Measurements from ENCODE around the gene STRIP1.

The STRIP1 gene

GRCh38 chr1:110034451-110035235 is at the start of gene STRIP1:
STRIP1 (plus strand) TSS chr1:110034624; CDS start chr1:110034638, 14 bp downstream.
- DNase-seq, result peak; percentile 94

GRCh38 chr1:109985247-109986053 is 49.0 kb upstream of the STRIP1 start:
- no peak for DNase-seq

DNA sequence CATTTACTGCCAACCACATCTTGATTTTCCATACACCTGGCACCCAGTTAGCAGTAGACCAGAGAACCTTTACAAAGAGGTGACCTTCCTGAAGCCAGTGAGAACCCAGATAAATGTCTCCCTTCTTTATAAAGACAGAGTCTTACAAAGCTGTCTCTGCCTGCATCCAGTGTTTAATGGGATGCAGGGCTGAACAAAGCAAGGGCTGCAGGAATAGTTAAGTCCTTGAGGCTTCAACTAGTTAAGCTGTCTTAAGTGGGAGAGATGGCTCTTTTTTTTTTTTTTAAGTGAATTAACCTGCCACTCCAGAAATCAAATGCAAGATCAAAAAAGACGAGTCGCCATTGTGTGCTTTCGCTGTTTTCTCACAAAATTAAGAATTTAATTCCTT is 48.4 kb upstream of the STRIP1 start:
- DNase-seq, result no peak

- no peak for DNase-seq
These were observed 46.0 kb upstream of the STRIP1 start for GRCh38 chr1:109988349-109988914.

DNA sequence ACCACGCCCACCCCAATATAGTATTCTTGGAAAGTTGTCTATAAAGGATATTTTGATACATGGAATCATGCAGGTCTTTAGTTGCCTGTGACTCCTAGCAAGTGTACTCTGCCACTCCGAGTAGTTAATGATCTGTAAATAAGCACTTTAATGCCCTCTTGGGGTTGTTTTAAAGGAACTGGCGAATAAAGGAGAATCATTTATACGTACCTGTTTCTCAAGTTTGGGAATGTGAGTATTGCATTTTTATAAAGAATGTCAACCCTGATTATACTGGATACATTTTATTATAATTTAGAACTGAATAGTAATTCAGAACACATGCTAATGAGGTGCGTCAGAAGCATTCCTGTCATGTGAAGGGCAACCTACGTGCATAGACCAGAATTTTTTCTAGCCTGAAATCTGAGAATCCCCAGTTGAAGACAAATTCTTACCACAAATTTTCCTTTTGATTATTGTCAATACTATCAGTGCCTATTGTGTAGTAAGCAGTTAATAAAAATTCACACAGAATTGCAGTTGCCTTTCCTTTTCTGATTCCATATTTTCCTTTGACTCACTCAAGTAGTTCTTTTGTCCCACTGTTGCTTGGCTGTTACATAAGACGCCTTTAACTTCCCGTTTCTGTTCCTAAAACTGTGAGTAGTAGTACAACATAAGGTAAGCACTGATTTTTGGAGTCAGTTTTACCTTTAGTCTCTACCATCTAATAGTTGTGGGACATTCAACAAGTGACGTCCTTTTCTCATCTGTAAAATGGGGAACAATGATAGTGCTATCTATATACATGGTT is 44.7 kb upstream of the STRIP1 start:
- no peak for DNase-seq

GRCh38 chr1:109990302-109990653 is 44.1 kb upstream of the STRIP1 start:
- no peak for DNase-seq

DNA sequence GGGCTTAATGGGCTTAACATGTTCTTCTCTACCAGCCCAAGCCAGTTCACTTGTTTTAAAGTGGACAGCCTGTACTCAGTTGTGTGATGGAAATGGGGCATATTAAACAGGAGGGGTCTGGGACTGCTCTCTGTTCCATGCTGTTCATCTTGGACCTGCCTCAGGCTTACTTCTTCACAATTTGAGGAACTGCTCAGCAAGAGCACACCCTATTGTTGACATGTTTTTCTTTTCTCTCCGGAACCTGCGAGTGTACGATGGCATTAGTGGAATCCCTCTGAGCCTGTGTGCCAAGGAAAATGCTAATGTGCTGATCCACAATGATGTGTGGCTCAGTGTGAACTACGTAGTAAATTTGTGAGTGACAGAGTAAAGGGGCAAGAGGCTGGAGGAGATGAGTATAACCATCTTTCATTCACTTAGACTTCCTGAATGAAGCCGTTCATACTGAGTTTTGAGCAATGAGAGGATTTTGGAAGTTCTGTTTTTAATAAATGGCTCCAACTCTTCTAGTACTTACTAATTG is 43.0 kb upstream of the STRIP1 start:
- no peak for DNase-seq

DNA sequence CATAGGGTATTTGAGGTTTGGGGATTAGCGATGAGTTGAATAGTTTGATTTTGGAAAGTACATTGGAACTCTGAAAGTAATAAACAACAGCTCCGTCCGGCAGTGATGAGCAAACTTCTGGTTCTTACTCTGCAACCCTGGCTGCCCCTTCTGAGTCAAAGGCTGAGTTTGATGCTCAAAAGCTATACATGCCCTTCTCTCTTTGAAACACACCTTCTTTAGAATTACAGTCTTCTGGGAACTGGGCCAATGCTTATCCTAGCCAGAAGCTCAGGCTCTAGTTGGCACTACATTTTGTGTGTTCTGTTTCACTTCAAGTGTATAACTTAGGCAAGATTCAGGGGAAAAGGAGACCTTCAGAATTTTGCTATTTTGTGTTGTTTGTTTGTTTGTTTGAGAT is 40.5 kb upstream of the STRIP1 start:
- no peak for DNase-seq

DNA sequence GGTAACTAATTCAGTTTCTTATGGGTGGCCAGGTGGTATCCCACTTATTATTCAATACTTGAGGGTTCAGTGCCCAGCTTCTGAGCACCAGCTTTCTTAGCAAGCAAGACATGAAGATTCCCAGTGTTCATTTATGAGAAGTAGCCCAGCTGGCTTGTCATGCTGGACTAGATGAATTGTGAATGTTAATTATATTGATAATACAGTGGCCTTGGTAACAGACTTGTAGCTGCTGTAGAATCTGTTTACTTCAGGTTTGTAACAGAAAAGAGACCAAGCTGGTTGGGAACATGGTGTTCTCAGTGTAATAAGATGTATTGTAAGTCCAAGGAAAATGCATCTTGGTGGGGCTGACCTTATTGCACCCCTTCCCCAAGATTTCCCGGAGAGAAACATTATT is 39.8 kb upstream of the STRIP1 start:
- DNase-seq, result no peak

DNA sequence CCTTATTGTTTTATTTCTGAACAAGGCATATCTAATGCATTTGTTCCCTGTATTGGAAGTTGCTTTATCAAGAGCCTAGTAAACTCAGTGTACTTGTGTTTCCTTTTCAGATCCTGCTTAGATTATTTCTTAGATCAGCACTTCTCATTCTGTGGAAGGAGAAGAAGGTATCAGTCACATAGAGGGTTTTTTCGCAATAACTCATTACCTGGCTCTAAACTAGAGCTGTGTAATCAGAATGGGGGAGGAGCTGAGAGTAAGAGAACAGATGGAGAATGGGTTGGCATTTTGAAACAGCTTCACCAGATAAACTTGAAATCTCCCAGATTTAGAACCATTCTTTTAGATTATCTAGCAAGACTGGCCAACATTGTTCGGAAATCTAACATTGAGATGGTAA is 38.9 kb upstream of the STRIP1 start:
- no peak for DNase-seq

GRCh38 chr1:109996476-109996875 is 37.9 kb upstream of the STRIP1 start:
- DNase-seq, result no peak

DNA sequence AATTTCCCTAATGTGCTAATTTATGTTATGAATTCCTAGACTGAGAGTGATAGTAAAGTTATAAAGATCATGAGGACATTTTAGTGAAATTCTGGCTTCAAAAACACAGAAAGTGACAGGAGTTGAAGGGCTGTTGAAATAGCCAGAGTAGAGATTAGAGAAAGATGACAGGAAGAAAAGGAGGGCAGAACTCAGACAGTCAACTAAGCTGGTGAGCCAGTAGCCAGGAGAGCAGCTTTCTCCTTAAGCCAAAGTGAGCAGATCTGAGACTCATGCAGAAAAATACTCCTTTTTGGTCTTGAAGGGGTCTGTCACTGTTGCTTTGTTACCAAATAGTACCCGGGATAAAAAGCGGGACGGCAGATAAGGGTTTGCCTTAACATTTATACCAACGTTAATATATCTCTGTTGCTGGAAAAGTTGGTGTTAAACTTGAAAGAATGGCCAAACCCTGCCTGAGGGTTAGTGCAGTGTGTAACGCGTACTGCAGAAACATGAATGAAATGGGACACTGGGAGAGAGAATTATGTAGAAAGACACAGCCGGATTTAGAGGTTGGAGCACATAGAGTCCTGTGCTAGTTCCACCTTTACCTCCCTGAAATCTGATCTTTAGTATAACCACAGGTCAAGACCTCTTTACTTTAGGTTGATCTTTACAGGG is 37.1 kb upstream of the STRIP1 start:
- DNase-seq, result no peak

GRCh38 chr1:109997867-109998229 is 36.6 kb upstream of the STRIP1 start:
- DNase-seq, result no peak

DNA sequence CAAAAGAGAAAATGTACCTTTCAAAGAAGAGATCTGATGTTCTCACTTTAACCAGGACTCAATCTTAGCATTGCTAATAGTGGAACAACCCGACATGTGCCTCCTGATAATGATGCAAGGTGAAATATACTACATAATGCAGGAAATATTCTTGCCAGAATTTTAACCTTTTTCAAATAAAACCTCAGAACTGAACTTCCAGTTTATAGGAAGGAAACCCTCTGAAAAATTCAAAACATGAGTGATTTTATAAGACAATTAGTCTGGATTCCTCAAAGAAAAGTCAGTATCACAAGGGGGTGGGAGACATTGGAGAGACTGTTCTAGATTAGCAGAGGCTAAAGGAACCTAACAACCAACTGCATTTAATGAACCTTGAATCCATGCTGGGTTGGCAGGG is 31.7 kb upstream of the STRIP1 start:
- DNase-seq, result no peak

GRCh38 chr1:110003747-110004428 is 30.5 kb upstream of the STRIP1 start:
- DNase-seq, result no peak

DNA sequence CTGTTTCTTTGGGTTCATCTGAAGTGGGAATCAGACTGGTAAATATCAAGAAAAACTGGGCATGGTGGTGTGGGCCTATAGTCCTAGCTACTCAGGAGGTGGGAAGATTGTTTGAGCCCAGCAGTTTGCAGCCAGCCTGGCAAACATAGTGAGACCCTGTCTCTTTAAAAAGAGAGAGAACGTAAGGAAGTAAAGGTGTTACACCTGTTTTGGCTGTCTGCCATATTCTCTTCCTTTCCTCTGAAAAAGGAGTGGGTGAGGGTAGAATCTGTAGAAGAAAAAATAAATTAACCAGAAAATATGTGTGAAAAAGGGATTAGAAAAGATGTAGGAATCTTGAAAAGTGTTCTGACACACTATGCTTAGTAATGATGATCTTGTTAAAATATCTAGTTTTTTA is 29.8 kb upstream of the STRIP1 start:
- no peak for DNase-seq

- no peak for DNase-seq
These were observed 28.5 kb upstream of the STRIP1 start for GRCh38 chr1:110005971-110006370.

- no peak for DNase-seq
These were observed 27.9 kb upstream of the STRIP1 start for GRCh38 chr1:110006516-110006915.

GRCh38 chr1:110007046-110007830 is 27.2 kb upstream of the STRIP1 start:
- no peak for DNase-seq

- DNase-seq, result no peak
These were observed 25.4 kb upstream of the STRIP1 start for GRCh38 chr1:110008971-110009565.

Data from CD4-positive, alpha-beta T cell treated with Interferon gamma for 1 hour (primary cell).